Measurements from ENCODE around the gene BSPH1. TPM values are rescaled to one million over a fixed set of nuclear protein-coding genes. Genes with fewer than 3 reads are reported as not detected.

Gene BSPH1
- total RNA-seq, 1 experiment from 2014 or later, result not detected

- H3K4me1 Mint-ChIP-seq (ENCODE audit: low read depth, unreplicated experiment), result peaks cover 4% of the 10 kb centered on the region
- no peaks in the 10 kb centered on the region for H3K9me3 Mint-ChIP-seq (ENCODE audit: unreplicated experiment)
- no peak for TF ChIP-seq CTCF (IDR thresholded peaks at IDR 0.05; ENCODE audit: insufficient read depth in 1 of 2, low read depth in 1 of 2, low read length in 1 of 2, severe bottlenecking in 1 of 2, unreplicated experiment in 1 of 2)
- no peak overlapping the region for H3K4me3 Mint-ChIP-seq (ENCODE audit: unreplicated experiment)
- no peak for DNase-seq
- H3K27me3 Mint-ChIP-seq (ENCODE audit: insufficient read depth, unreplicated experiment), result peaks cover 30% of the 10 kb centered on the region
- Histone ChIP-seq H3K36me3 (ENCODE audit: control insufficient read depth, insufficient read depth, low read length) (no peaks in the 10 kb centered on the region), H3K27me3 (replicated peaks; ENCODE audit: control insufficient read depth, insufficient read depth, low read length) (no peaks in the 10 kb centered on the region; the same call in none of the 2 replicates), H3K4me1 (no peaks in the 10 kb centered on the region), H3K9me3 (no peaks in the 10 kb centered on the region), H3K4me3 (ENCODE audit: low read depth, low read length) (no peak overlapping the region)
- ChIA-PET POLR2A (no interaction called here), CTCF (interaction anchor here (0.7 kb wide), 1 partner anchor 293 kb away, joined by 3 read pairs; no protein-coding TSS in a partner anchor)
- H3K27ac Mint-ChIP-seq (ENCODE audit: unreplicated experiment), result no peak overlapping the region
- no peaks in the 10 kb centered on the region for H3K36me3 Mint-ChIP-seq (ENCODE audit: insufficient read depth, unreplicated experiment)
- BruUV-seq (replicated peaks), result no TSS peak
- intact Hi-C loops (cut with micrococcal nuclease; ENCODE audit: unreplicated experiment), result no loop called here
Measured at GRCh38 chr19:48030073-48030472, 38.1 kb upstream of the BSPH1 start.

GRCh38 chr19:48029431-48029830 lies 37.5 kb upstream of the BSPH1 start:
- peaks cover 32% of the 10 kb centered on the region for H3K27me3 Mint-ChIP-seq (ENCODE audit: insufficient read depth, unreplicated experiment)
- Histone ChIP-seq H3K9me3 (no peaks in the 10 kb centered on the region), H3K4me3 (ENCODE audit: low read depth, low read length) (no peak overlapping the region), H3K4me1 (no peaks in the 10 kb centered on the region), H3K27me3 (replicated peaks; ENCODE audit: control insufficient read depth, insufficient read depth, low read length) (peaks cover 1% of the 10 kb centered on the region), H3K36me3 (ENCODE audit: control insufficient read depth, insufficient read depth, low read length) (no peaks in the 10 kb centered on the region)
- no peak for TF ChIP-seq CTCF (IDR thresholded peaks at IDR 0.05; ENCODE audit: insufficient read depth in 1 of 2, low read depth in 1 of 2, low read length in 1 of 2, severe bottlenecking in 1 of 2, unreplicated experiment in 1 of 2)
- H3K36me3 Mint-ChIP-seq (ENCODE audit: insufficient read depth, unreplicated experiment), result no peaks in the 10 kb centered on the region
- no peak for DNase-seq
- no peak overlapping the region for H3K27ac Mint-ChIP-seq (ENCODE audit: unreplicated experiment)
- ChIA-PET CTCF (no interaction called here), POLR2A (no interaction called here)
- no TSS peak for BruUV-seq (replicated peaks)
- intact Hi-C loops (cut with micrococcal nuclease; ENCODE audit: unreplicated experiment), result no loop called here
- no peak overlapping the region for H3K4me3 Mint-ChIP-seq (ENCODE audit: unreplicated experiment)
- peaks cover 4% of the 10 kb centered on the region for H3K4me1 Mint-ChIP-seq (ENCODE audit: low read depth, unreplicated experiment)
- no peaks in the 10 kb centered on the region for H3K9me3 Mint-ChIP-seq (ENCODE audit: unreplicated experiment)

- no peak overlapping the region for H3K4me3 Mint-ChIP-seq (ENCODE audit: unreplicated experiment)
- intact Hi-C loops (cut with micrococcal nuclease; ENCODE audit: unreplicated experiment), result no loop called here
- H3K4me1 Mint-ChIP-seq (ENCODE audit: low read depth, unreplicated experiment), result peaks cover 4% of the 10 kb centered on the region
- Histone ChIP-seq H3K36me3 (ENCODE audit: control insufficient read depth, insufficient read depth, low read length) (no peaks in the 10 kb centered on the region), H3K9me3 (no peaks in the 10 kb centered on the region), H3K4me3 (ENCODE audit: low read depth, low read length) (no peak overlapping the region), H3K27me3 (replicated peaks; ENCODE audit: control insufficient read depth, insufficient read depth, low read length) (peaks cover 2% of the 10 kb centered on the region), H3K4me1 (no peaks in the 10 kb centered on the region)
- H3K27ac Mint-ChIP-seq (ENCODE audit: unreplicated experiment), result no peak overlapping the region
- peaks cover 31% of the 10 kb centered on the region for H3K27me3 Mint-ChIP-seq (ENCODE audit: insufficient read depth, unreplicated experiment)
- ChIA-PET POLR2A (no interaction called here), CTCF (no interaction called here)
- no peak for TF ChIP-seq CTCF (IDR thresholded peaks at IDR 0.05; ENCODE audit: insufficient read depth in 1 of 2, low read depth in 1 of 2, low read length in 1 of 2, severe bottlenecking in 1 of 2, unreplicated experiment in 1 of 2)
- H3K9me3 Mint-ChIP-seq (ENCODE audit: unreplicated experiment), result no peaks in the 10 kb centered on the region
- BruUV-seq (replicated peaks), result no TSS peak
- DNase-seq, result no peak
- no peaks in the 10 kb centered on the region for H3K36me3 Mint-ChIP-seq (ENCODE audit: insufficient read depth, unreplicated experiment)
Measured at GRCh38 chr19:48025480-48025879, 33.5 kb upstream of the BSPH1 start.
